ENCODE results near the gene ZSWIM4.
A peak's percentile ranks its signal among the peaks of the same experiment; 100 is the strongest.

Gene ZSWIM4

DNA sequence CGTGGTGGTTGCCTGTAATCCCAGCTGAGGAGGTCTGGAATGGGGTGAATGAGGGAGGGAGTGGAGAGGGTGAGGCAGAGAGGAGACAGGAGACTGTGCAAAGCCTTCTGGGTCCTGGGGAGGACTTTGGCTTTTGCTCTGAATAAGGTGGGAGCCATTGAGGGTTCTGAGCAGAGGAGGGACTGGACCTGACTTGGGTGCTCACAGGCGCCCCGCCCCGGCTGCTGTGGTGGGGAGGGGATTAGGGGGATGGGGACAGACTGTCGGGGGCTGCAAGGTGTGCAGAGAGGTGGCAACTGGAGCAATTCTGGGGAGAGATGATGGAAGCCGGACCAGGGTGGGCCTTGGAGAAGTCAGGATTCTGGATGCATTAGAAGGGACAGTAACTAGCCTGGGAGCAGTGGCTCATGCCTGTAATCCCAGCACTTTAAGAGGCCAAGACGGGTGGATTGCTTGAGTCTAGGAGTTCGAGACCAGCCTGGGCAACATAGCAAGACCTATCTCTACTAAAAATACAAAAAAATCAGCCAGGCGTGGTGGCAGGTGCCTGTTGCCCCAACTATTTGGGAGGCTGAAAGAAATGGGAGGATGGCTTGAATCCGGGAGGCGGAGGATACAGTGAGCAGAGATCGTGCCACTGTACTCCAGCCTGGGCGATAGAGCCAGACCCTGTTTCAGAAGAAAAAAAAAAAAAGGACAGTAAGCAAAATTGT is 65.6 kb downstream of the ZSWIM4 start:
- no peaks in the 10 kb centered on the region for H3K9me3 Mint-ChIP-seq (ENCODE audit: low read depth)
- H3K27me3 Mint-ChIP-seq: peaks cover 6% of the 10 kb centered on the region
- peak overlapping the region; percentile 92 for H3K4me3 Mint-ChIP-seq
- H3K36me3 Mint-ChIP-seq: peaks cover 2% of the 10 kb centered on the region
- peak overlapping the region; percentile 86 for H3K27ac Mint-ChIP-seq
- peaks cover 38% of the 10 kb centered on the region for H3K4me1 Mint-ChIP-seq (ENCODE audit: low read depth)

DNA sequence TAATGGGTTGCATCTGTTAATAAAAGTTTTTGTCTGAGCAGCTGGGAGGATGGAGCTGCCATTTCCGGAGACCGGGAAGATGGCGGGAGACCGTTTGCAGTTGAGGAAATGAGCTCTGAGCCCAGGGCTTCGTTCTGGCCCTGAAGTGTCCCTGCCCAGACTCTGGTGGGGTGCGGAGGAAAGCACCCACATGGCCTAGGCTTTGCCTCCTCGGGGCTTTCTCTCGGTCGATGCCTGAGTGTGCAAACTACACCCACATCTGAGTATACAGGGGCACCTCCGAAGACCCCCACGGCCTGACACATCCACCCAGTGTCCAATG is 66.1 kb downstream of the ZSWIM4 start:
- H3K9me3 Mint-ChIP-seq (ENCODE audit: low read depth): no peaks in the 10 kb centered on the region
- H3K4me1 Mint-ChIP-seq (ENCODE audit: low read depth): peaks cover 41% of the 10 kb centered on the region
- H3K36me3 Mint-ChIP-seq: peaks cover 2% of the 10 kb centered on the region
- H3K27me3 Mint-ChIP-seq: peaks cover 8% of the 10 kb centered on the region
- peak overlapping the region; percentile 92 for H3K4me3 Mint-ChIP-seq
- H3K27ac Mint-ChIP-seq: peak overlapping the region; percentile 86

DNA sequence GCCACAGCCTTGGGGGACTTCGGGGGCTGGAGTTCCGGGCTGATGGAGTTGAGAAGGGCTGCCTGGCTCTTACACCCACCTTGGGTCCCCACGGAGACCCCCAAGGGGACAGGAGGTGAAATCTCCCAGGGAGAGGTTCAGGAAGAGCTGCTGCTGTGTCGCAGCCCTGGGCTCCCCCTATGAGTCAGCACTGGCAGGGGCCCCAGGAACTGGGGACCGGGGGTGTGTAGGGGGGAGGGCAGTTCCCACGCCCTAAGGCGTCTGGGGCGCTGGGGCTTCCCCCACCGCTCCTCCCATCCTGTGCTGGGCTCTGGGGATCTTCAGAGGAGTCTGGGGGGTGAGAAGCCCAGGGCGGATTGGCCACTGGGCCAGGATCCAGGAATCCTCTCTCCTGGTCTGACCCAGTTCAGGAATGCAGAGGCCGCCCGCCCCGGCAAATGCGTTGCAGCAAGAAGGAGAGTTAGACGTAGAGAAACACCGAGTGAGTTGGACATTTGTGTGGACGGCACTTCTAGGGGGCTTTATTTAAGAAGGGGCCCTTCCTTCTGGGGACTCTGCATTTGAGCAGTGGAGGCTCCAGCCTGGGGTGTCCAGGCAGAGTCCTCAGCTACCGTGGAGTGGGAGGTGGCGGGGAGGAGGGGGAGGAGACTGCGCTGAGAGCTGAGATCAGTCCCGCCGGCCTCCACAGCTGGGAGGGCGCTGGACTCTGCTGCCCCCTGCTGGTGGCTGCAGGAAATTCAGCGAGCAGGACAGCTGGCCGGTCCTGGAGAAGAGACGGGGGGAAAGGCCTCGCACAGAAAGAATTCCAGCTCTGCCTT is 66.7 kb downstream of the ZSWIM4 start:
- Mint-ChIP-seq H3K4me1 (ENCODE audit: low read depth) (peaks cover 45% of the 10 kb centered on the region), H3K4me3 (peak overlapping the region; percentile 92), H3K36me3 (peaks cover 2% of the 10 kb centered on the region), H3K27ac (peak overlapping the region; percentile 86), H3K27me3 (peaks cover 12% of the 10 kb centered on the region), H3K9me3 (ENCODE audit: low read depth) (no peaks in the 10 kb centered on the region)

DNA sequence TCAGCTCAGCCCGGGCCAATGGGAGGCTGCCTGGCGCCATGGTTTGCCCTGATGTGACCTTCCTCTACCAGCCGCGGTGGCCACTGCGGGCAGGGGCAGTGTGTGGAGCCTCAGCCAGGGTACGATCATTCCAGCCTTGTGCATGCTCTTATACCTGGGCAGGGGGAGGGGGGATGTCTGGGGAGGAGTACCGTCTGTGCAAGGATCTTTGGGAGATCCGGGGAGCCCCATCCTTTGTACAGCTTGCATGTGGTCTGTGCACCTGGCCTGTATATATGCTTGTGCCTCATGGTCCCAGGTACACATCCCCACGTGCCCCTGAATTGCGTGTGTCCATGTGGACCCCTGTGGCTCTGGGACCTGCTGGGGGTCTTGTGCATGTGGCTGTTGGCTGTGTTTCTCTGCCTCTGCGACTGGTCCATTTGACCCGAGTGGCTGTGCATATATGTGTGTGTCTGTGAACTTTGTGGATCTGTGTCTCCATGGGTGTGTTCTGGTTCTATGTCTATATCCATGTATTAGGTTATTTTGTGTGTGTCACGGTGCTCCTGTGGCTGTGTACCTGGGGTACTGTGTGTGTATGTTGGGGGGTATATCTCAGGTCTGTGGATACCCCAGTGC is 68.9 kb downstream of the ZSWIM4 start:
- peak overlapping the region; percentile 90 for H3K4me3 Mint-ChIP-seq
- H3K9me3 Mint-ChIP-seq (ENCODE audit: low read depth): no peaks in the 10 kb centered on the region
- H3K36me3 Mint-ChIP-seq: peaks cover 2% of the 10 kb centered on the region
- peak overlapping the region; percentile 82 for H3K27ac Mint-ChIP-seq
- peaks cover 15% of the 10 kb centered on the region for H3K27me3 Mint-ChIP-seq
- H3K4me1 Mint-ChIP-seq (ENCODE audit: low read depth): peaks cover 49% of the 10 kb centered on the region

DNA sequence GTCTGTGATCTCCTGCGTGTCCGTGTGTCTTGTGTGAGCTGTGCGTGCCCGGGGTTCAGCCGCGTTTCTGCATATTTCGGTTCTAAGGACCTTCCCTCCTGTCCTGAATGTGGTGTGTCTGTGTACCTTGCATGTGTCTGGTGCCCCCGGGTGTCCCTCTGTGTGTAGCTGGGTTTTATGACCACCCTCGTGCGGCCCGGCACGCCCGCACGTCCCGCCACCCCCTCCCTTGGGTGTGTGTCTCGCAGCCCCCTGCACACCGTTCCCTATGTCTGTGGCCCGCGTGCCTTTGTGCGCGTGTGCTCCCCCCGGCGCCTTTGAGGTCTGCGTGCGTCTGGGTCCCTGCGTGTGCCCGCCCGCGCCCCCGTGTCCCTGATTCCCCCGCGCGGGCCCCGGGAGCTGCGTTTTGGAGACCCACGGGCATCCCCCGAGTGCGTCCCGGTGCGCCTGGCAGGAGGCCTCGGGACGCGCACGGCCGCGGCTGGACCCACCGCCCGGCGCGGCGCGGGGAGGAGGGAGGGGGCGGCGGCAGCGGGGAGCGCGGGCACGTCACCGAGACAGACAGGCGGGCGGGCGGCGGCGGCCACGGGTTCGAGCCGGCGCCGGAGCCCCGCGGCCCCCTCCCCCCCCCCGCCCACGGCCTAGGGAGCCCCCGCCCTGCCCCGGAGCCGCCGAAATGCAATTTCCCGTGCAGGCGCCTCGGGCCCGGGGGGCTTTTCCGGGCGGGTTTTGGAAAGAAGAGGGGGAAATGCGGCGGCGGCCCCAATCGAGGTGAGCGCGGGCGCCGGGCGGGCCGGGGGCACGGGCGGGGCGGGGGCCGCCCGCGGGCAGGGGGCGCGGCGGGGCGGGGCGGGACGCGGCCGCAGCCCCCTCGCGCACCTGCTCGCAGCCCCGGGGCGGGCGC is 69.7 kb downstream of the ZSWIM4 start:
- H3K27me3 Mint-ChIP-seq: peaks cover 15% of the 10 kb centered on the region
- H3K4me1 Mint-ChIP-seq (ENCODE audit: low read depth): peaks cover 46% of the 10 kb centered on the region
- peak overlapping the region; percentile 90 for H3K4me3 Mint-ChIP-seq
- H3K36me3 Mint-ChIP-seq: peaks cover 2% of the 10 kb centered on the region
- H3K9me3 Mint-ChIP-seq (ENCODE audit: low read depth): no peaks in the 10 kb centered on the region
- H3K27ac Mint-ChIP-seq: peak overlapping the region; percentile 82

DNA sequence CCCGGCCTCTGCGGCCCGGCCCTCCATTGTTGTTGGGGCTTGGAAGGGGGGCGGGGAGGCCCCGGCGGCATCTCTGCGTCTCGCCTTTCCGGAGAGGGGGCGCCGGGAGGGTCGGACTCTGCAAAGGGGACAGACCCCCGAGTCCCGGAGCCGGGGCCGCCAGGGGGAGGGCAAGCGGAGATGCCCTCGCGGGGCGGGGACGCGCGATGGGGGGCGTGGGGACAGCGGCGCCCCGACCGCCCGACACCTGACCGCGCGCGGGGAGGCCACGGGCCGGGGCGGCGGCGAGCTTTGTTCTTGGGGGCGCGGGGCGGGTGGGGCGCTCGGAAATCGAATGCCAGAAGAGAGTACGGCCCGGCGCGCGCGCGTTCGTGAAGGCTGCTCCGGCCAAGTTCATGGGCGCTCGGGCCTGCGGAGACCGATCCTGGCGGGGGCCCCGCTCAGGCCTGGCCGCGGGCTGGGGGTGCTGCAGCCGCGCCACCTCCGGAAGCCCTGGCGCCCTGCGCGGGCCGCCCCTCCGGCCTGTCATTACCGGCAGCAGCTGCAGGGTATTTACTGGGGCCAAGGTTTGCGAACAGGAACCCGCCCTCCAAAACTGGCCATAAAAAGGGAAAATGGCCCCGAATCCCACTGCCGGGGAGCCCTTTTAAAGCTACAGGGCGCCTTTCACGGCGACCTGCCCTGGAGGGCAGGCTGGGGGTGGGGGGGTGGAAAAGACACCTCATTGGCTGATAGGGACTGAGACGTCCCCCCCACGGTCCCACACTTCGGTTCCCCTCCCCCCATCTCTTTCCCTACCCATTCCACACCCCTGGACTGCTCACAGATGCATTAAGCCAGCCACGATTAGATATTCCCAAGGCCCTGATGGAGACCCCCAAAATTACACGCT is 70.6 kb downstream of the ZSWIM4 start:
- H3K4me3 Mint-ChIP-seq: peak overlapping the region; percentile 88
- H3K36me3 Mint-ChIP-seq: peaks cover 2% of the 10 kb centered on the region
- no peaks in the 10 kb centered on the region for H3K9me3 Mint-ChIP-seq (ENCODE audit: low read depth)
- H3K27me3 Mint-ChIP-seq: peaks cover 15% of the 10 kb centered on the region
- H3K27ac Mint-ChIP-seq: peak overlapping the region; percentile 54
- peaks cover 42% of the 10 kb centered on the region for H3K4me1 Mint-ChIP-seq (ENCODE audit: low read depth)

DNA sequence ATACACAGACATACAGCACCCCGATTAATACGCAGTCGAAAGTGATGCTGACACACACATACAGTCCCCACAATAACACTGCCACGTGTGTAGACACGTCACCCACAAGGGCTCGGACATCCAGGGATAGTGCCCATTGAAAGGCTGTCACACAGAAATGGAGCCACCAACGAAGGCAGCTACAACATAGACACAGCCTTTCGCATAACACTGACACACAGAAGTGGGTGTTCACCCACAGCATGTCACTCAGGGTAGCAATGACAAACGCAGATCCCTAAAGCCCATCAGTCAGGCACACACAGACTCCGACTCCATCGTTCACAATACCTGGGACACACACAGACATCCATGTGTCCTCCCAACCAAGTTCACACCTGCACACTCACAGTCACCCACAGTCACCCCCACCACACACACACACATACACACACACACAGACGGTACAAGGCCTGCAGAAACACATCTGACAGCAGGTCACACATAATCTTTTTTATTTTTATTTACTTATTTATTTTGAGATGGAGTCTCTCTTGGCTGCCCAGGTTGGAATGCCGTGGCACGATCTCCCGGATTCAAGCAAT is 71.3 kb downstream of the ZSWIM4 start:
- H3K27me3 Mint-ChIP-seq: peaks cover 15% of the 10 kb centered on the region
- H3K4me3 Mint-ChIP-seq: peak overlapping the region; percentile 88
- peaks cover 35% of the 10 kb centered on the region for H3K4me1 Mint-ChIP-seq (ENCODE audit: low read depth)
- H3K27ac Mint-ChIP-seq: peak overlapping the region; percentile 54
- H3K36me3 Mint-ChIP-seq: peaks cover 2% of the 10 kb centered on the region
- no peaks in the 10 kb centered on the region for H3K9me3 Mint-ChIP-seq (ENCODE audit: low read depth)

DNA sequence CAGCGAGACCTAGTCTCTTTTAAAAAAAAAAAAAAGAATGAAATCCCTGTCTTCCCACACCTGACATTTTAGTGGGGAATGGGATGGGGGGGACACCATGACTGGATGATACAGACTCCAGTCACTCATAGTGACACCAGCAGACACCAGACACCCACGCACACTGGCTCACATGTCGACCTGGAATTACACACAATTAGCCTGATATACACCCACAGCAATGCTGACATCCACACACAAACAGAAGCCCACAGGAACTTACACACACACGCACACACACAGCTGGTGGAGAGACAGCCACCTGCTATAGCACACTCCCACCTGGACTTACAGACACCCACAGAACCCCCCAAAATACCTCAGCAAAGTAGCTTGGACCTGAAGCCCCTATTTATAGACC is 73.4 kb downstream of the ZSWIM4 start:
- Mint-ChIP-seq H3K36me3 (peaks cover 2% of the 10 kb centered on the region), H3K9me3 (ENCODE audit: low read depth) (no peaks in the 10 kb centered on the region), H3K27ac (no peak overlapping the region), H3K4me3 (no peak overlapping the region), H3K4me1 (ENCODE audit: low read depth) (peaks cover 28% of the 10 kb centered on the region), H3K27me3 (peaks cover 15% of the 10 kb centered on the region)

DNA sequence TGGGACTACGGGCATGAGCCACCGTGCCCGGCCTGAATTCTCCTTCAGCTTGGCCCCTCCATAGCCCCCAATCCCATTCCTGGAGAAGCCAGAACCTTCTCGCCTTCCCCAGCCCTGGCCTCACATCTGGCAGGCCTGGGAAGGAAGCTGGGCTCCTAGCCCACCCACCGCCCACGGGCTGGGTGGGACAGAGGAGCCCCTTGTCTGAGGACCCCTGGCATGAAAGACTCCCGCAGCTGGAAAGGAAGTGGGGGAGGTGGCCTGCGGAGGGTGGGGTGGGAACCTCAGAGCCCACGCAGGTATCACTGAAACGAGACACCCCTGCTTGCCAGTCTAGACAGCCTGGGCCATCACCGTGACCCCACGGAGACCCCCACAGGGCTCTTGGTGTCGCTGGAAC is 74.0 kb downstream of the ZSWIM4 start:
- Mint-ChIP-seq H3K4me3 (no peak overlapping the region), H3K27me3 (peaks cover 12% of the 10 kb centered on the region), H3K4me1 (ENCODE audit: low read depth) (peaks cover 25% of the 10 kb centered on the region), H3K36me3 (peaks cover 2% of the 10 kb centered on the region), H3K9me3 (ENCODE audit: low read depth) (no peaks in the 10 kb centered on the region), H3K27ac (no peak overlapping the region)

DNA sequence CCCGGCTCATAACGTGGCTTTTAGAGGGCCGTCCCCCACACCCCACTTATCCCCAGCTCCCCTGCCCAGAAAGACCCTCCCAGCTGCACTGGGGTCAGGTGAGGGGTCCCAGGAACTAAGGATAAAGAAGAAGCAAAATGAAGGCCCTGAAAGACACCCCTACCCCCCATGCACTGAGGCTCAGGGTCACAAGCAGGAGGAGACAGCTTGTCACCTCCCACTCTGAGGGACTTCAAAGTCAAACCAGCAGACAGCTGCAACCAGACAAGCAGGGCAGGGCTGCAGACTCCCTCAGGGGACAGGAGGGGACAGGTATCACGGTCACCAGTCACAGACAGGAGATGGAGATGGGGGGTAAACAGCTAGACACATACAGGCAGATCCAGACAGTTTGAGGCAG is 75.6 kb downstream of the ZSWIM4 start:
- Mint-ChIP-seq H3K27me3 (peaks cover 8% of the 10 kb centered on the region), H3K36me3 (no peaks in the 10 kb centered on the region), H3K4me1 (ENCODE audit: low read depth) (peaks cover 20% of the 10 kb centered on the region), H3K4me3 (no peak overlapping the region), H3K27ac (no peak overlapping the region), H3K9me3 (ENCODE audit: low read depth) (no peaks in the 10 kb centered on the region)

DNA sequence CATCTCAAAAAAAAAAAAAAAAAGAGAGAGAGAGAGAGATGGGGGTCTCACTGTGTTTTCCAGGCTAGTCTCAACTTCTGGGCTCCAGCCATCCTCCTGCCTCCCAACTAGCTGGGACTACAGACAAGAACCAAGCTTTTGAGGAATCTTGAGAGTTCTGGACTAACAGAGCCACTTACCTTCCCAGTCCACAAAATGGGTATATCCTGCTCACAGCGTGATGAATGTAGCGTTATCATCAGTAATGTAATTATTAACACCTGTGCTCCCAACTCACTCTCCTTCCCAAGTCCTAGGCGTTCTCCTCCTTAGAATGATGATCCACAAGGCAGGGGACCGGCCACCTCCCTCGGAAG is 77.1 kb downstream of the ZSWIM4 start:
- H3K36me3 Mint-ChIP-seq: no peaks in the 10 kb centered on the region
- H3K9me3 Mint-ChIP-seq (ENCODE audit: low read depth): no peaks in the 10 kb centered on the region
- peak overlapping the region; percentile 78 for H3K4me3 Mint-ChIP-seq
- peaks cover 3% of the 10 kb centered on the region for H3K27me3 Mint-ChIP-seq
- no peak overlapping the region for H3K27ac Mint-ChIP-seq
- peaks cover 14% of the 10 kb centered on the region for H3K4me1 Mint-ChIP-seq (ENCODE audit: low read depth)

DNA sequence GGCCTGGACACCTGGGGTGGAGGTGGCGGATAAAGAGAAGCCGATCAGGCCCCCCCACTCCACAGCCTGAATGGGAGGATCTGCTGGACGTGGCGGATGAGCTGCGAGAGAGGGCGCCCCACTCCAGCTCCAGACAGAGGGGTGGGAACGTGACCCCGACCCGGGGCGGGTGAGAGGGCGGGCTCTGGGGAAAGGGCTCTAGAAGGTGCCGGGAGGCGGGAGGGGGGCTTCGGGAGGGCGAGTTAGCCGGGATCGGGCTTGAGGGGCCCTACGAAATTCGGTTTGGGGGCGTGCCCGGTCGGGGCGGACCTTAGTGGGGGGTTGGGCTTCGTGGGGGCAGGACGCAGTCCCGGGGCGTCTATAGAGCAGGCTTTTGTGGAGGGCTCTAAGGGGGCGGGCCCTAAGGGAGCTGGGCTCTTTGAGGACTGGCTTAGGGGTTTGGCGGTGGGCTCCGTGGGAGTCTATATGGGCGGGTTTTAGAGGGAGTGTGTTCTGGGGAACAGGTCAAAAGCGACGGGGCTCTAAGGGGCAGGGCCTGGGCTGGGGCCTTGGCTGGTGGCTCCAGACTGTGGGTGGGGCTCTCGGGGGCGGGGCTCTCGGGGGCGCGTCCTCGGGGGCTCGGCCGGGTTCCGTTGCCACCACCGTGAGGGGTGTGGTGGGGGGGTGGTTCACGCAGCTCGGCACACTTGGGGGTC is 77.6 kb downstream of the ZSWIM4 start:
- Mint-ChIP-seq H3K27ac (no peak overlapping the region), H3K27me3 (no peaks in the 10 kb centered on the region), H3K36me3 (no peaks in the 10 kb centered on the region), H3K4me3 (peak overlapping the region; percentile 78), H3K4me1 (ENCODE audit: low read depth) (peaks cover 14% of the 10 kb centered on the region), H3K9me3 (ENCODE audit: low read depth) (no peaks in the 10 kb centered on the region)

DNA sequence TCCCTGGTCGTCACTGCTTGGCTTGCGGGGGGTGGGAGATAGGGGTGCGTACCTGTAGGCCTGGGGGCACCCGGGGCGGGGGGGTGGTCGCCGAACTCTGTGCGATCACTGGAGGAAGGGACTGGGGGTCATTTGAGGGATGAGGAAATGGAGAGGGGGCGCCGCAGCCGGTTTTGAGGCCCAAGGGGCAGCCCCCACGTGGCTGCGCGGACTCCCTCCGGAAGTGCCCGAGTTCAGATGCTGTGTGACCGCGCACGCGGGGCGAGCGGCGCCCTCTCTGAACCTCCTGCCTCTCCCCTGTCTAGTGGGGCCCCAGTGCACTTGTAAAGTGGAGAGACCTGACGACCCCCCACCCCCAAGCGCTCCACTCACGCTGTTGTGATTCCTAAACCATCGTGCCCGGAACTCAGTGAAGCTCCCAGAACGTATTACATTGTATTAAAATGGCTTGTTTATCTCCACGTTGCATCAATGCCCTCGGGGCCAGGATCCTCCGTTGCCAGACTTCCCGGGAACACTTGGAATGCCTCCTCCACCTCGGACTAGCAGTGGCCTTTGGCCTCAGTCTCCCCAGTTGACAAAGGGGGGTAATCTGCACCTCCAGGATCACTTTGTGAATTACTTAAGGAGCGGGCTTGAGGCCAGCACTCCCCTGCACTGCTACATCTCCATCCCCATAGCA is 78.7 kb downstream of the ZSWIM4 start:
- H3K27me3 Mint-ChIP-seq: no peaks in the 10 kb centered on the region
- H3K4me3 Mint-ChIP-seq: no peak overlapping the region
- no peak overlapping the region for H3K27ac Mint-ChIP-seq
- no peaks in the 10 kb centered on the region for H3K36me3 Mint-ChIP-seq
- no peaks in the 10 kb centered on the region for H3K9me3 Mint-ChIP-seq (ENCODE audit: low read depth)
- peaks cover 10% of the 10 kb centered on the region for H3K4me1 Mint-ChIP-seq (ENCODE audit: low read depth)

All from activated naive CD8-positive, alpha-beta T cell (primary cell).